ENCODE data around the gene YIPF4.
"Not testable (repeated sequence)": the region's sequence is repeated elsewhere in the genome, so short reads cannot be mapped to it uniquely, and the experiment has no call there.

The YIPF4 gene

GRCh38 chr2:32277363-32277673 lies 386 bp upstream of the YIPF4 start:
- no peaks in the 10 kb centered on the region for H3K9me3 ChIP-seq (ENCODE audit: control insufficient read depth, low read length)
- H3K4me1 ChIP-seq (ENCODE audit: control insufficient read depth, insufficient read depth, low read length), result no peaks in the 10 kb centered on the region
- H3K27me3 ChIP-seq (ENCODE audit: control insufficient read depth, insufficient read depth, low read length, poor library complexity, severe bottlenecking), result peaks cover 13% of the 10 kb centered on the region
- H3K36me3 ChIP-seq (ENCODE audit: control insufficient read depth, insufficient read depth, low read length), result no peaks in the 10 kb centered on the region
- H3K4me3 ChIP-seq (ENCODE audit: insufficient read depth, low read depth, low read length), result peak overlapping the region; percentile 69
- 92 to 94% methylated on average over 5 of the region's 5 CpGs for WGBS, 2 experiments
- no peak overlapping the region for H3K27ac ChIP-seq (ENCODE audit: insufficient read depth, low read depth, low read length, poor library complexity, severe bottlenecking)

- Histone ChIP-seq H3K36me3 (ENCODE audit: control insufficient read depth, insufficient read depth, low read length) (no peaks in the 10 kb centered on the region), H3K27me3 (ENCODE audit: control insufficient read depth, insufficient read depth, low read length, poor library complexity, severe bottlenecking) (peaks cover 7% of the 10 kb centered on the region), H3K4me3 (ENCODE audit: insufficient read depth, low read depth, low read length) (peak overlapping the region; percentile 69), H3K27ac (ENCODE audit: insufficient read depth, low read depth, low read length, poor library complexity, severe bottlenecking) (peak overlapping the region; percentile 47), H3K9me3 (ENCODE audit: control insufficient read depth, low read length) (no peaks in the 10 kb centered on the region), H3K4me1 (ENCODE audit: control insufficient read depth, insufficient read depth, low read length) (no peaks in the 10 kb centered on the region)
- 66 to 70% methylated on average over 6 of the region's 6 CpGs for WGBS, 2 experiments
These were observed 762 bp downstream of the YIPF4 start for GRCh38 chr2:32278478-32278853.

- Histone ChIP-seq H3K4me3 (ENCODE audit: insufficient read depth, low read depth, low read length) (no peak overlapping the region), H3K9me3 (ENCODE audit: control insufficient read depth, low read length) (no peaks in the 10 kb centered on the region), H3K27ac (ENCODE audit: insufficient read depth, low read depth, low read length, poor library complexity, severe bottlenecking) (no peak overlapping the region), H3K27me3 (ENCODE audit: control insufficient read depth, insufficient read depth, low read length, poor library complexity, severe bottlenecking) (no peaks in the 10 kb centered on the region), H3K36me3 (ENCODE audit: control insufficient read depth, insufficient read depth, low read length) (no peaks in the 10 kb centered on the region), H3K4me1 (ENCODE audit: control insufficient read depth, insufficient read depth, low read length) (no peaks in the 10 kb centered on the region)
- 94 to 96% methylated on average over 2 of the region's 2 CpGs for WGBS, 2 experiments
These were observed 6.6 kb downstream of the YIPF4 start for GRCh38 chr2:32284321-32284720.

- Histone ChIP-seq H3K36me3 (ENCODE audit: control insufficient read depth, insufficient read depth, low read length) (peaks cover 3% of the 10 kb centered on the region), H3K27me3 (ENCODE audit: control insufficient read depth, insufficient read depth, low read length, poor library complexity, severe bottlenecking) (no peaks in the 10 kb centered on the region), H3K4me3 (ENCODE audit: insufficient read depth, low read depth, low read length) (no peak overlapping the region), H3K27ac (ENCODE audit: insufficient read depth, low read depth, low read length, poor library complexity, severe bottlenecking) (no peak overlapping the region), H3K9me3 (ENCODE audit: control insufficient read depth, low read length) (no peaks in the 10 kb centered on the region), H3K4me1 (ENCODE audit: control insufficient read depth, insufficient read depth, low read length) (no peaks in the 10 kb centered on the region)
- WGBS, 2 experiments, result 92 to 97% methylated on average over 3 of the region's 4 CpGs
These were observed 11.7 kb downstream of the YIPF4 start for GRCh38 chr2:32289165-32289999.

- no peaks in the 10 kb centered on the region for H3K4me1 ChIP-seq (ENCODE audit: control insufficient read depth, insufficient read depth, low read length)
- WGBS, 2 experiments, result 100% methylated on average over 1 of the region's 2 CpGs; no CpG with 5 or more reads in 1 of the 2 experiments
- peaks cover 3% of the 10 kb centered on the region for H3K36me3 ChIP-seq (ENCODE audit: control insufficient read depth, insufficient read depth, low read length)
- H3K27me3 ChIP-seq (ENCODE audit: control insufficient read depth, insufficient read depth, low read length, poor library complexity, severe bottlenecking), result no peaks in the 10 kb centered on the region
- H3K4me3 ChIP-seq (ENCODE audit: insufficient read depth, low read depth, low read length), result no peak overlapping the region
- H3K9me3 ChIP-seq (ENCODE audit: control insufficient read depth, low read length), result no peaks in the 10 kb centered on the region
- no peak overlapping the region for H3K27ac ChIP-seq (ENCODE audit: insufficient read depth, low read depth, low read length, poor library complexity, severe bottlenecking)
These were observed 12.3 kb downstream of the YIPF4 start for GRCh38 chr2:32290000-32290339.

- Histone ChIP-seq H3K27me3 (ENCODE audit: control insufficient read depth, insufficient read depth, low read length, poor library complexity, severe bottlenecking) (no peaks in the 10 kb centered on the region), H3K36me3 (ENCODE audit: control insufficient read depth, insufficient read depth, low read length) (peaks cover 12% of the 10 kb centered on the region), H3K4me1 (ENCODE audit: control insufficient read depth, insufficient read depth, low read length) (no peaks in the 10 kb centered on the region), H3K4me3 (ENCODE audit: insufficient read depth, low read depth, low read length) (no peak overlapping the region), H3K9me3 (ENCODE audit: control insufficient read depth, low read length) (no peaks in the 10 kb centered on the region), H3K27ac (ENCODE audit: insufficient read depth, low read depth, low read length, poor library complexity, severe bottlenecking) (no peak overlapping the region)
- WGBS, 2 experiments, result 95 to 96% methylated on average over 2 of the region's 2 CpGs
These were observed 14.0 kb downstream of the YIPF4 start for GRCh38 chr2:32291746-32292145.

GRCh38 chr2:32293493-32293892 lies 15.8 kb downstream of the YIPF4 start:
- peaks cover 12% of the 10 kb centered on the region for H3K36me3 ChIP-seq (ENCODE audit: control insufficient read depth, insufficient read depth, low read length)
- not testable (repeated sequence) for H3K4me3 ChIP-seq (ENCODE audit: insufficient read depth, low read depth, low read length); H3K9me3 ChIP-seq (ENCODE audit: control insufficient read depth, low read length); H3K27me3 ChIP-seq (ENCODE audit: control insufficient read depth, insufficient read depth, low read length, poor library complexity, severe bottlenecking); H3K27ac ChIP-seq (ENCODE audit: insufficient read depth, low read depth, low read length, poor library complexity, severe bottlenecking); H3K4me1 ChIP-seq (ENCODE audit: control insufficient read depth, insufficient read depth, low read length)
- WGBS, 2 experiments, result 95 to 97% methylated on average over 13 to 16 of the region's 26 CpGs

- not testable (repeated sequence) for H3K27ac ChIP-seq (ENCODE audit: insufficient read depth, low read depth, low read length, poor library complexity, severe bottlenecking); H3K4me3 ChIP-seq (ENCODE audit: insufficient read depth, low read depth, low read length); H3K27me3 ChIP-seq (ENCODE audit: control insufficient read depth, insufficient read depth, low read length, poor library complexity, severe bottlenecking); H3K4me1 ChIP-seq (ENCODE audit: control insufficient read depth, insufficient read depth, low read length); H3K9me3 ChIP-seq (ENCODE audit: control insufficient read depth, low read length)
- peaks cover 12% of the 10 kb centered on the region for H3K36me3 ChIP-seq (ENCODE audit: control insufficient read depth, insufficient read depth, low read length)
- WGBS, 2 experiments, result 95 to 96% methylated on average over 43 of the region's 43 CpGs
These were observed 16.4 kb downstream of the YIPF4 start for GRCh38 chr2:32293966-32294562.

- WGBS, 2 experiments, result 92 to 95% methylated on average over 7 of the region's 7 CpGs
- Histone ChIP-seq H3K36me3 (ENCODE audit: control insufficient read depth, insufficient read depth, low read length) (no peaks in the 10 kb centered on the region), H3K27me3 (ENCODE audit: control insufficient read depth, insufficient read depth, low read length, poor library complexity, severe bottlenecking) (no peaks in the 10 kb centered on the region), H3K9me3 (ENCODE audit: control insufficient read depth, low read length) (no peaks in the 10 kb centered on the region), H3K27ac (ENCODE audit: insufficient read depth, low read depth, low read length, poor library complexity, severe bottlenecking) (no peak overlapping the region), H3K4me1 (ENCODE audit: control insufficient read depth, insufficient read depth, low read length) (no peaks in the 10 kb centered on the region), H3K4me3 (ENCODE audit: insufficient read depth, low read depth, low read length) (no peak overlapping the region)
These were observed 32.9 kb downstream of the YIPF4 start for GRCh38 chr2:32310577-32310976.

GRCh38 chr2:32314886-32315285 lies 37.2 kb downstream of the YIPF4 start:
- H3K27ac ChIP-seq (ENCODE audit: insufficient read depth, low read depth, low read length, poor library complexity, severe bottlenecking), result no peak overlapping the region
- no peaks in the 10 kb centered on the region for H3K27me3 ChIP-seq (ENCODE audit: control insufficient read depth, insufficient read depth, low read length, poor library complexity, severe bottlenecking)
- H3K4me1 ChIP-seq (ENCODE audit: control insufficient read depth, insufficient read depth, low read length), result no peaks in the 10 kb centered on the region
- H3K4me3 ChIP-seq (ENCODE audit: insufficient read depth, low read depth, low read length), result no peak overlapping the region
- H3K9me3 ChIP-seq (ENCODE audit: control insufficient read depth, low read length), result no peaks in the 10 kb centered on the region
- 79 to 86% methylated on average over 1 of the region's 1 CpG for WGBS, 2 experiments
- no peaks in the 10 kb centered on the region for H3K36me3 ChIP-seq (ENCODE audit: control insufficient read depth, insufficient read depth, low read length)

Data from ectodermal cell (in vitro differentiated cells).